Amniotic epithelial cell (primary cell): ENCODE data around the gene PLPPR2.
"Not testable (repeated sequence)": the region's sequence is repeated elsewhere in the genome, so short reads cannot be mapped to it uniquely, and the experiment has no call there.

Experiments
- DNase-seq: peaks from one replicate; pipeline ENCODE4 v3.0.0-alpha.2; 2010; ENCODE audit warnings: low read depth

Gene PLPPR2

GRCh38 chr19:11355160-11356073, at the start of gene PLPPR2:
Gene PLPPR2, plus strand, starts transcription at chr19:11355432. Its CDS starts 2,242 bp downstream, at chr19:11357674.
- DNase-seq = peak; percentile 78

- no peak for DNase-seq
These were observed 48.9 kb upstream of the PLPPR2 start for GRCh38 chr19:11306337-11306736.

GRCh38 chr19:11320278-11320995, 34.8 kb upstream of the PLPPR2 start:
- not testable (repeated sequence) for DNase-seq

GRCh38 chr19:11321191-11322126, 33.8 kb upstream of the PLPPR2 start:
- DNase-seq = no peak

- no peak for DNase-seq
These were observed 32.8 kb upstream of the PLPPR2 start for GRCh38 chr19:11322269-11323024.

- DNase-seq = no peak
These were observed 31.6 kb upstream of the PLPPR2 start for GRCh38 chr19:11323601-11324078.

GRCh38 chr19:11324079-11324661, 31.1 kb upstream of the PLPPR2 start:
- peak; percentile 97 for DNase-seq

- DNase-seq = peak; percentile 22
These were observed 30.4 kb upstream of the PLPPR2 start for GRCh38 chr19:11324748-11325389.

GRCh38 chr19:11325544-11325943, 29.7 kb upstream of the PLPPR2 start:
- no peak for DNase-seq

GRCh38 chr19:11330127-11330526, 25.1 kb upstream of the PLPPR2 start:
- no peak for DNase-seq

- no peak for DNase-seq
These were observed 23.7 kb upstream of the PLPPR2 start for GRCh38 chr19:11331502-11331901.

- DNase-seq = no peak
These were observed 22.4 kb upstream of the PLPPR2 start for GRCh38 chr19:11332822-11333221.

- not testable (repeated sequence) for DNase-seq
These were observed 21.4 kb upstream of the PLPPR2 start for GRCh38 chr19:11333838-11334237.

- DNase-seq = no peak
These were observed 19.6 kb upstream of the PLPPR2 start for GRCh38 chr19:11335449-11336146.

GRCh38 chr19:11337080-11337479, 18.2 kb upstream of the PLPPR2 start:
- no peak for DNase-seq

- DNase-seq = no peak
These were observed 17.1 kb upstream of the PLPPR2 start for GRCh38 chr19:11338121-11338520.

- no peak for DNase-seq
These were observed 16.5 kb upstream of the PLPPR2 start for GRCh38 chr19:11338569-11339253.

GRCh38 chr19:11339254-11340098, 15.8 kb upstream of the PLPPR2 start, which contains the start of gene RAB3D:
Gene RAB3D, minus strand, starts transcription at chr19:11339657. Its CDS starts 2,258 bp downstream, at chr19:11337399.
- peak; percentile 89 for DNase-seq
